Sigmoid colon (tissue), 7 donors: ENCODE results near the gene DCAF10. TPM values are rescaled to one million over a fixed set of nuclear protein-coding genes. Genes with fewer than 3 reads are reported as not detected.
A peak's percentile ranks its signal among the peaks of the same experiment; 100 is the strongest.
"Not testable (repeated sequence)": the region's sequence is repeated elsewhere in the genome, so short reads cannot be mapped to it uniquely, and the experiment has no call there.

ENCODE experiments used
- DNase-seq: peaks from one replicate; pipeline ENCODE4 v3.0.0-alpha.2; 2019
- H3K27ac ChIP-seq, 4 donors: fragments of 200-600 bp; sonication (generic); one replicate each; pipeline ENCODE4 v1.5.1; 2016 to 2019; ENCODE audit warnings: mild to moderate bottlenecking in 1 of 4
- H3K27me3 ChIP-seq, 3 donors: fragments of 200-600 bp; sonication (generic); one replicate each; pipeline ENCODE4 v1.5.1; 2019; ENCODE audit warnings: mild to moderate bottlenecking in 1 of 3
- H3K36me3 ChIP-seq, 4 donors: fragments of 200-600 bp; sonication (generic); one replicate each; pipeline ENCODE4 v1.5.1; 2016 to 2019
- H3K4me1 ChIP-seq, 4 donors: fragments of 200-600 bp; sonication (generic); one replicate each; pipeline ENCODE4 v1.5.1; 2017 to 2019
- H3K4me3 ChIP-seq, 4 donors: fragments of 200-600 bp; sonication (generic); one replicate each; pipeline ENCODE4 v1.5.1; 2017 to 2019; ENCODE audit warnings: mild to moderate bottlenecking in 2 of 4, moderate library complexity in 1 of 4
- H3K9me3 ChIP-seq, 4 donors: fragments of 200-600 bp in 3 of 4; sonication (generic) in 3 of 4; one replicate each; pipeline versions ENCODE4 v1.5.1 to v1.6.1; 2013 to 2019
- CTCF ChIP-seq, 4 experiments: fragments of 450-650 bp in 3 of 4; fragments of 200-600 bp in 1 of 4; IDR thresholded peaks; one replicate each; pipeline ENCODE4 v1.5.1; 2016 to 2019; ENCODE audit warnings: antibody characterized with exemption in 4 of 4, mild to moderate bottlenecking in 3 of 4, moderate library complexity in 2 of 4
- EP300 ChIP-seq, 4 donors: sonication (generic); formaldehyde crosslinking; IDR thresholded peaks; one replicate each; pipeline ENCODE4 v1.6.1; 2017; ENCODE audit warnings: antibody characterized with exemption in 4 of 4
- POLR2A ChIP-seq, 2 donors: fragments of 450-650 bp; IDR thresholded peaks; one replicate each; pipeline ENCODE4 v1.6.1; 2016; ENCODE audit warnings: antibody characterized with exemption in 2 of 2, mild to moderate bottlenecking in 2 of 2, moderate library complexity in 2 of 2
- POLR2AphosphoS5 ChIP-seq, 4 donors: sonication (generic); formaldehyde crosslinking; IDR thresholded peaks; one replicate each; pipeline ENCODE4 v1.6.1; 2017; ENCODE audit warnings: antibody characterized with exemption in 4 of 4
- WGBS, 2 donors: extraction: QIAGEN DNeasy Blood & Tissue Kit; methylation state at CpG; one replicate each; pipeline ENCODE4 v1.1.7; 2013; 5-methylcytosine and 5-hydroxymethylcytosine counted together
- intact Hi-C: fragments of 100-400 bp; cut with DNase I; formaldehyde crosslinking; loops from one replicate; pipeline ENCODE4 v1.15.1; 2023
- polyA plus RNA-seq, 3 donors: library from polyadenylated mRNA; stranded (reverse); fragments of 200-250 nt; gene quantifications; one replicate each; pipeline ENCODE4 v1.2.3, GENCODE V29; 2013
- total RNA-seq, 4 donors: library from RNA; depleted of rRNA; stranded (reverse); fragments of >200 nt; gene quantifications; one replicate each; pipeline ENCODE4 v1.1.0, GENCODE V29; 2016
- donor health status: healthy with polysubstance abuse.
- donor health status: Bipolar disorder and iron deficiency.
- donor health status: healthy.

Gene DCAF10
- total and polyA plus RNA-seq, 7 donors = 4.8 to 49.3 (median 29.1) TPM

- intact Hi-C loops = loop anchor here (5.0 to 10.0 kb wide), 3 partner anchors 53 to 270 kb away; partner anchors contain the start of gene TOMM5
- DNase-seq = no peak
- Histone ChIP-seq H3K4me1 (peaks cover 5 to 46% (median 31%) of the 10 kb centered on the region in 4 donors), H3K36me3 (no peaks in the 10 kb centered on the region), H3K4me3 (peak overlapping the region; percentile 90 to 96 (median 92)), H3K27ac (peak overlapping the region in 1 of 4 donors; percentile 94), H3K9me3 (no peaks in the 10 kb centered on the region), H3K27me3 (no peaks in the 10 kb centered on the region)
- 38 to 66% methylated on average over 10 of the region's 10 CpGs for WGBS, 2 donors
- TF ChIP-seq POLR2AphosphoS5 (IDR thresholded peaks at IDR 0.05) (no peak), CTCF (IDR thresholded peaks at IDR 0.05) (no peak), POLR2A (IDR thresholded peaks at IDR 0.05) (no peak), EP300 (IDR thresholded peaks at IDR 0.05) (no peak)
These were observed 1.5 kb downstream of the DCAF10 start for GRCh38 chr9:37801959-37802711.

- 69 to 84% methylated on average over 4 of the region's 4 CpGs for WGBS, 2 donors
- no peaks in the 10 kb centered on the region for H3K27me3 ChIP-seq
- H3K9me3 ChIP-seq = no peaks in the 10 kb centered on the region
- TF ChIP-seq POLR2A (IDR thresholded peaks at IDR 0.05) (no peak), EP300 (IDR thresholded peaks at IDR 0.05) (no peak), CTCF (IDR thresholded peaks at IDR 0.05) (no peak), POLR2AphosphoS5 (IDR thresholded peaks at IDR 0.05) (no peak)
- no peak overlapping the region for H3K4me3 ChIP-seq
- DNase-seq = no peak
- no peak overlapping the region for H3K27ac ChIP-seq
- peaks cover 0 to 4% (median 0%) of the 10 kb centered on the region in 4 donors for H3K36me3 ChIP-seq
- intact Hi-C loops = loop anchor here (10.0 kb wide), 1 partner anchor 49 kb away; no protein-coding TSS in a partner anchor
- peaks cover 0 to 35% (median 25%) of the 10 kb centered on the region in 4 donors for H3K4me1 ChIP-seq
These were observed 5.7 kb downstream of the DCAF10 start for GRCh38 chr9:37806271-37806670.

- H3K4me3 ChIP-seq, H3K9me3 ChIP-seq, H3K27ac ChIP-seq, H3K36me3 ChIP-seq, H3K27me3 ChIP-seq, DNase-seq: not testable (repeated sequence)
- WGBS, 2 donors = 98% methylated on average over 15 of the region's 15 CpGs
- peaks cover 0 to 12% (median 2%) of the 10 kb centered on the region in 4 donors for H3K4me1 ChIP-seq
- intact Hi-C loops = loop anchor here (10.0 kb wide), 1 partner anchor 45 kb away; no protein-coding TSS in a partner anchor
These were observed 9.1 kb downstream of the DCAF10 start for GRCh38 chr9:37809676-37810075.

GRCh38 chr9:37811906-37812476 lies 11.4 kb downstream of the DCAF10 start:
- Histone ChIP-seq H3K9me3 (no peaks in the 10 kb centered on the region), H3K27me3 (no peaks in the 10 kb centered on the region), H3K4me1 (no peaks in the 10 kb centered on the region), H3K36me3 (peaks cover 0 to 4% (median 0%) of the 10 kb centered on the region in 4 donors), H3K4me3 (no peak overlapping the region), H3K27ac (no peak overlapping the region)
- DNase-seq = no peak
- WGBS, 2 donors = 95 to 98% methylated on average over 6 of the region's 6 CpGs
- intact Hi-C loops = no loop called here
- no peak for TF ChIP-seq CTCF (IDR thresholded peaks at IDR 0.05)
- TF ChIP-seq EP300 (IDR thresholded peaks at IDR 0.05) = no peak
- TF ChIP-seq POLR2A (IDR thresholded peaks at IDR 0.05) = no peak
- TF ChIP-seq POLR2AphosphoS5 (IDR thresholded peaks at IDR 0.05) = no peak

- intact Hi-C loops = no loop called here
- H3K36me3 ChIP-seq = peaks cover 0 to 1% (median 0%) of the 10 kb centered on the region in 4 donors
- no peaks in the 10 kb centered on the region for H3K4me1 ChIP-seq
- no peak overlapping the region for H3K4me3 ChIP-seq
- 94 to 97% methylated on average over 5 of the region's 5 CpGs for WGBS, 2 donors
- no peaks in the 10 kb centered on the region for H3K27me3 ChIP-seq
- H3K27ac ChIP-seq = no peak overlapping the region
- H3K9me3 ChIP-seq = no peaks in the 10 kb centered on the region
- no peak for DNase-seq
- no peak for TF ChIP-seq EP300 (IDR thresholded peaks at IDR 0.05)
- TF ChIP-seq POLR2AphosphoS5 (IDR thresholded peaks at IDR 0.05) = no peak
- TF ChIP-seq POLR2A (IDR thresholded peaks at IDR 0.05) = no peak
- no peak for TF ChIP-seq CTCF (IDR thresholded peaks at IDR 0.05)
These were observed 12.3 kb downstream of the DCAF10 start for GRCh38 chr9:37812773-37813379.
